Mucosa of descending colon (tissue), 3 donors: ENCODE data around the gene MLH3. TPM values are rescaled to one million over a fixed set of nuclear protein-coding genes. Genes with fewer than 3 reads are reported as not detected.
A peak's percentile ranks its signal among the peaks of the same experiment; 100 is the strongest.

Experiments used
- ATAC-seq: fragments of 200-7000 bp; cut with Tn5 transposase; one replicate; pipeline ENCODE4 v1.9.1; 2020; ENCODE audit warnings: mild to moderate bottlenecking, moderate library complexity
- DNase-seq, 3 donors: peaks; one replicate each; pipeline ENCODE4 v3.0.0-alpha.2; 2020
- H3K36me3 ChIP-seq: fragments of 200-600 bp; one replicate; pipeline ENCODE4 v1.8.0; 2021; ENCODE audit warnings: low read depth, mild to moderate bottlenecking
- H3K4me1 ChIP-seq: fragments of 200-600 bp; one replicate; pipeline ENCODE4 v1.8.0; 2021; ENCODE audit warnings: low read depth, mild to moderate bottlenecking
- H3K4me3 ChIP-seq: fragments of 200-600 bp; one replicate; pipeline ENCODE4 v1.8.0; 2021; ENCODE audit warnings: mild to moderate bottlenecking
- H3K9me3 ChIP-seq: fragments of 200-600 bp; one replicate; pipeline ENCODE4 v1.8.0; 2021; ENCODE audit warnings: mild to moderate bottlenecking
- CTCF ChIP-seq: fragments of 200-600 bp; IDR thresholded peaks from one replicate; pipeline ENCODE4 v1.8.0; 2022; ENCODE audit warnings: antibody characterized with exemption, mild to moderate bottlenecking
- intact Hi-C, 2 donors: fragments of 100-400 bp; cut with DNase I in 1 of 2; cut with micrococcal nuclease in 1 of 2; formaldehyde crosslinking; loops; one replicate each; pipeline versions ENCODE4 v1.11.0 to v1.11.1; 2022; cut with DNase I, micrococcal nuclease
- total RNA-seq, 3 donors: library from RNA; stranded (reverse); fragmentation: NEBNext Ultra II Directional in 2 of 3; extraction: Animal tissue kit (Norgen Biotek cat#: 25700) in 2 of 3; gene quantifications; one replicate each; pipeline versions ENCODE4 v1.2.1 to v1.2.4, GENCODE V29; 2021 to 2023
- donor health status: DM: no; HTN: no; CAD: no; lungs with moderate emphysema.
- donor health status: DM: no; HTN: no; CAD: no.
- donor health status: DM: no; HTN: yes; CAD: no.

Gene MLH3
- total RNA-seq, 3 donors from 2014 or later: 22.2 to 40.8 (median 26.2) TPM

DNA sequence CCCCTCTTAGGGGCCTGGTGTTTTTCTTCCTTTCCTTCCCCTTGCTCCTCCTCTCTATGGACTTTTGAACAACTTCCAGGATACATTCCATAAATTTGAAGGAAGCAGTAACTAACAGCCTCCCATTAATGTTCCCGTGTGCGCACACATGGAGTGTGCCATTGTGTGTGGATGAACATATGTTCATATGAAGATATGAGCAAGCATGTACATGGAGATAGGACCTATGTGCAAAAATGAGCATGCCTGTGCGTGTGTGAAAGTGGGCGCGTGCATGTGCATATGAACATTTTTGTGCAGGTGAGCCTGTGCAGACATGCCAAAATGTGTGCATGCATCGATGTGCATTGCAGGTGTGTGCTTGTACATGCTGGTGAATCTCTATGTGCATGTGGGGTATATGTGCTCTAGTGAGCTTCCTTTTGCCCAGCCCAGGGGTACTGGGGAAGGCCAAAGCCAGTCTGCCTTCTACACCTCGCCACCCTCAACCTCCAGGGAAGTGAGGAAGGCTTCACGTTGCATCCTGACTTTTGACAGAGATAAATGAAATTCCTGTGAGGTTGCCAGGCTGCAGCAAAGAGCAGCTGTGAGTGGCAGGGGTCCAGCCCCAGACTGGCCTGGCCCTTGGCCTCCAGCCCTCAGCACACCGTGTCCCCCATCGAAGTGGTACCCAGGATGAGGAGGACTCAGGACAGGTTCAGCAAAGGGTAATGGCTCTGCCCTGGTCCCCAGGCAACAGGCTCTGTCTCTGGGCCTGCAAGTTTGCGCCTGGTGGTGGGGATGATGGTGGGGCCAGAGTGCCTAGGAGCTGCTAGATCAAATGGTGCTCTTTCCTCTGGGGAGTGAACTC, 74.8 kb downstream of the MLH3 start:
- ATAC-seq: no peak

GRCh38 chr14:74975059-74975810, 76.0 kb downstream of the MLH3 start:
- ATAC-seq (peak; percentile 18), DNase-seq (peak; percentile 66 to 78 (median 70))
- Histone ChIP-seq H3K4me3 (no peak overlapping the region), H3K36me3 (no peaks in the 10 kb centered on the region), H3K9me3 (no peaks in the 10 kb centered on the region), H3K4me1 (no peaks in the 10 kb centered on the region)
- intact Hi-C loops: no loop called here
- TF ChIP-seq CTCF: no peak

More for the DNA sequence above, 74.8 kb downstream of the MLH3 start:
- no peak for TF ChIP-seq CTCF
- Histone ChIP-seq H3K4me3 (no peak overlapping the region), H3K9me3 (no peaks in the 10 kb centered on the region), H3K36me3 (no peaks in the 10 kb centered on the region), H3K4me1 (no peaks in the 10 kb centered on the region)
- no peak for DNase-seq
- intact Hi-C loops: no loop called here

DNA sequence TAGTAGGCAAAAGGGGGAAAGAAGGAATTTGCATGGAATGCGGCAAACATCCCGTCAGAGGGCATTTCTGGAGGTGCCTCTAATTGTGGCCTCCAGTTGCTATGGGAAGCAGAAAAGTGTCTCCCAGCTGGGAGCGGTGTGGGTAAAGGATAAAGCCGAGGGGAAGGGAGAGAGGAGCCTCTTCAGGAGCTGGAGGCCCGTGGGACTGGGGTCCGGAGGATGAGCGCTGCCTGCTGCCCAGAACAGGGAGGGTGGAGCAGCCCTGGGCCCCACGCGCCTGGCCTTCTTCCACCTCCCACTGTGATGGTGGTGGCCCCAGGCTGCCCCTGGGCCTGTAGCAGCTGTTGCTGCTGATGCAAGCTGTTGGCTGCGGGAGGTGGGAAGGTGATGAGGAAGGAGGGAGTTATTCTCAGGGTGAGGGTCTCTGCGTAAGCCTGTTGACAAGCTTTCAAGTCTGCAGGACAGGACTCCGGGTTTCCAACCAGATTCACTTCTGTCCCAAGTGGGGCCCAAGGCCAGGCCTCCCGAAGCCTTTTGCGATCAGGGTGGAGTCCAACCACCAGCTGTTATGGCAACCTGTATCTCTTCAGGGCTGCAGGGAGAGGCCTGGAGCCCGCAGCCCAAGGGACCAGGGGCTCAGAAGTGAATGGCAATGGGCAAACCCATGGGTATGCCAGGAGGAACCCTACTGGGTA, 76.8 kb downstream of the MLH3 start:
- H3K9me3 ChIP-seq: no peaks in the 10 kb centered on the region
- no peak for TF ChIP-seq CTCF
- ATAC-seq (no peak), DNase-seq (no peak)
- no peaks in the 10 kb centered on the region for H3K36me3 ChIP-seq
- no peak overlapping the region for H3K4me3 ChIP-seq
- intact Hi-C loops: no loop called here
- H3K4me1 ChIP-seq: no peaks in the 10 kb centered on the region

DNA sequence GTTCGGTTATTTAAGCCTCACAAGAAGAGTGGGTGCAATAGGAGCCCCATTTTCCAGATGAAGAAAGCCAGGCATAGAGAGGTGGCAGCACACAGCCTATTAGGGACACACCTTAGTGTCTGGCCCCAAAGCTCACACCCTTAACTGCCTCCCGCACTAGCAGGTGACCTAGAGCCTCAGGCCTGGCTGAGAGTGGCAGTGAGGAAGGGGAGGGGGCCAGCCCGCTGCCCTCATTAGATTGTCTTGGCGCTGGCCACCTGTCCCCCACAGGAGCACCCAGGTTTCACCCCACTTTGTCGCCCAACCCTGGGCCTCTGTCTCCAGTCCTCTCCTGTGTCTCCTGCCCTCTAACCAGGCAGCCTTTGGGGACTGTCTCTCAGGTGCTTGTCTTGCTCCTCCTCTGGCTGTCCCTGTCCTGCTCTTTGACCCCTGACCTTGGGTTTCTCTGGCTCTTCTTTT, 77.3 kb downstream of the MLH3 start:
- TF ChIP-seq CTCF: no peak
- ATAC-seq (peak; percentile 55), DNase-seq (no peak)
- H3K4me3 ChIP-seq: no peak overlapping the region
- no peaks in the 10 kb centered on the region for H3K9me3 ChIP-seq
- no peaks in the 10 kb centered on the region for H3K36me3 ChIP-seq
- no peaks in the 10 kb centered on the region for H3K4me1 ChIP-seq
- intact Hi-C loops: no loop called here

DNA sequence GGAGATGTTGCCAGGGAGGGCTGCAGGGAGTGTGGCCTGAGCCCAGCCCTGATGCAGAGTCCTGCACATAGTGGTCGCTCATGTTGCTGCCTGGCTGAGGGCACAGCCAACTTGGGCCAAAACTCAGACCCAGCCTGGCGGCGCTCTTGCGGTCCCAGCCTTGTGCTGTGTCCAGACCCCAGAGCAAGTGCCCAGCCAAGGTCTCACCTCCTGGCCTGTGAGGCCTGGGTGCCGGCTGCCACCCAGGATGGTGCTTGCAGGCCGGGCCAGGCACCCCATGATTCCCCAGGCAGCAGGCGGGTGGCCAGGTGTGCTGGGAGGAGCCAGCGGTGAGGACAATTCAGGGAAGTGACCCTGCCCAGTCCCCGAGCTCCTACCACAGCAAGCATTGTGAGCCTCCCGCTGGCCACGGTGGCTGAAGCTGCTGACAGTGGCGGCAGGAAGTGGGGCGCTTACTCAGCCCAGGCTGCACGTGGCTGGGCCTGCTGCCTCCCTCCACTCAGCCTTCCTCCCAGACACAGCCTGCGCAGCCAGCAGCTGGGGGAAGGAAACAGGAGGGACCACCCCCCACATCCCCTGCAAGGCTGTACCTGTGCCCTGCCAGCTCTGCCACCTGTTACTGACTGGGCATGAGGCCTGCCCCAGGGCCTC, 78.1 kb downstream of the MLH3 start:
- peak; percentile 65 for ATAC-seq
- no peaks in the 10 kb centered on the region for H3K9me3 ChIP-seq
- no peak for TF ChIP-seq CTCF
- H3K4me3 ChIP-seq: no peak overlapping the region
- peak in 2 of 3 donors; percentile 53 to 74 for DNase-seq
- no peaks in the 10 kb centered on the region for H3K4me1 ChIP-seq
- no peaks in the 10 kb centered on the region for H3K36me3 ChIP-seq
- intact Hi-C loops: no loop called here
